ENCODE data around the gene SNTG2. TPM values are rescaled to one million over a fixed set of nuclear protein-coding genes. Genes with fewer than 3 reads are reported as not detected.

The SNTG2 gene
- total RNA-seq, 2 experiments from 2014 or later: not detected

GRCh38 chr2:903223-903900, 47.3 kb upstream of the SNTG2 start:
- CTCF ChIA-PET (ENCODE audit: unreplicated experiment): no interaction called here
- intact Hi-C loops (cut with micrococcal nuclease; ENCODE audit: unreplicated experiment): no loop called here
- no peaks in the 10 kb centered on the region for H3K79me2 ChIP-seq (ENCODE audit: insufficient read depth, low read depth, low read length)
- no peak overlapping the region for H3K27ac ChIP-seq (ENCODE audit: low read depth, low read length, poor library complexity, severe bottlenecking)
- TF ChIP-seq CTCF (conservative IDR thresholded peaks at IDR 0.05; ENCODE audit: low read length) (no peak), EZH2phosphoT487 (IDR thresholded peaks at IDR 0.05; ENCODE audit: borderline replicate concordance, low read depth, low read length) (no peak)
- H3K4me1 ChIP-seq (ENCODE audit: insufficient read depth, low read length, poor library complexity, severe bottlenecking): no peaks in the 10 kb centered on the region
- no peak for DNase-seq (ENCODE audit: low spot score)
- no peaks in the 10 kb centered on the region for H3K9me2 ChIP-seq (ENCODE audit: insufficient read depth, low read length)
- BruUV-seq (replicated peaks): no TSS peak
- H3K36me3 ChIP-seq (ENCODE audit: insufficient read depth, low read length): no peaks in the 10 kb centered on the region
- H3K4me3 ChIP-seq (ENCODE audit: low read depth, low read length, poor library complexity, severe bottlenecking): no peak overlapping the region
- no peaks in the 10 kb centered on the region for H4K20me1 ChIP-seq (ENCODE audit: insufficient read depth, low read length)
- no peak overlapping the region for H2AFZ ChIP-seq (ENCODE audit: low read length)
- peaks cover under 1% of the 10 kb centered on the region; the same call in 1 of the 2 replicates for H3K9me3 ChIP-seq (ENCODE audit: low read length)
- POLR2A ChIA-PET: no interaction called here
- H3K4me2 ChIP-seq (ENCODE audit: low read length): no peak overlapping the region

GRCh38 chr2:904246-905024, 46.2 kb upstream of the SNTG2 start:
- H3K79me2 ChIP-seq (ENCODE audit: insufficient read depth, low read depth, low read length): no peaks in the 10 kb centered on the region
- intact Hi-C loops (cut with micrococcal nuclease; ENCODE audit: unreplicated experiment): no loop called here
- CTCF ChIA-PET (ENCODE audit: unreplicated experiment): no interaction called here
- POLR2A ChIA-PET: no interaction called here
- TF ChIP-seq EZH2phosphoT487 (IDR thresholded peaks at IDR 0.05; ENCODE audit: borderline replicate concordance, low read depth, low read length) (no peak), CTCF (conservative IDR thresholded peaks at IDR 0.05; ENCODE audit: low read length) (no peak)
- H3K9me3 ChIP-seq (ENCODE audit: low read length): peaks cover 9% of the 10 kb centered on the region
- no peak overlapping the region for H3K4me3 ChIP-seq (ENCODE audit: low read depth, low read length, poor library complexity, severe bottlenecking)
- H3K9me2 ChIP-seq (ENCODE audit: insufficient read depth, low read length): no peaks in the 10 kb centered on the region
- H3K4me2 ChIP-seq (ENCODE audit: low read length): no peak overlapping the region
- H3K27ac ChIP-seq (ENCODE audit: low read depth, low read length, poor library complexity, severe bottlenecking): no peak overlapping the region
- H4K20me1 ChIP-seq (ENCODE audit: insufficient read depth, low read length): no peaks in the 10 kb centered on the region
- H3K4me1 ChIP-seq (ENCODE audit: insufficient read depth, low read length, poor library complexity, severe bottlenecking): no peaks in the 10 kb centered on the region
- no TSS peak for BruUV-seq (replicated peaks)
- H3K36me3 ChIP-seq (ENCODE audit: insufficient read depth, low read length): no peaks in the 10 kb centered on the region
- H2AFZ ChIP-seq (ENCODE audit: low read length): no peak overlapping the region
- no peak for DNase-seq (ENCODE audit: low spot score)
